ENCODE results near the gene LRRC34.
A peak's percentile ranks its signal among the peaks of the same experiment; 100 is the strongest.

LRRC34 gene, protein sequence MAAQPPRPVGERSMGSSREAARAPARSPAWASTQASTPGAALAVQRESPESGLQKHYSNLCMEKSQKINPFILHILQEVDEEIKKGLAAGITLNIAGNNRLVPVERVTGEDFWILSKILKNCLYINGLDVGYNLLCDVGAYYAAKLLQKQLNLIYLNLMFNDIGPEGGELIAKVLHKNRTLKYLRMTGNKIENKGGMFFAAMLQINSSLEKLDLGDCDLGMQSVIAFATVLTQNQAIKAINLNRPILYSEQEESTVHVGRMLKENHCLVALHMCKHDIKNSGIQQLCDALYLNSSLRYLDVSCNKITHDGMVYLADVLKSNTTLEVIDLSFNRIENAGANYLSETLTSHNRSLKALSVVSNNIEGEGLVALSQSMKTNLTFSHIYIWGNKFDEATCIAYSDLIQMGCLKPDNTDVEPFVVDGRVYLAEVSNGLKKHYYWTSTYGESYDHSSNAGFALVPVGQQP

GRCh38 chr3:169812332-169813235, at the start of gene LRRC34, which contains the start of gene LRRIQ4:
LRRC34 (minus strand) TSS chr3:169812904; CDS start chr3:169812548, 356 bp downstream.
LRRIQ4 (plus strand) TSS chr3:169812870; CDS start chr3:169821922, 9,052 bp downstream.
- DNase-seq (ENCODE audit: low read depth, low spot score), result peak; percentile 25

DNA sequence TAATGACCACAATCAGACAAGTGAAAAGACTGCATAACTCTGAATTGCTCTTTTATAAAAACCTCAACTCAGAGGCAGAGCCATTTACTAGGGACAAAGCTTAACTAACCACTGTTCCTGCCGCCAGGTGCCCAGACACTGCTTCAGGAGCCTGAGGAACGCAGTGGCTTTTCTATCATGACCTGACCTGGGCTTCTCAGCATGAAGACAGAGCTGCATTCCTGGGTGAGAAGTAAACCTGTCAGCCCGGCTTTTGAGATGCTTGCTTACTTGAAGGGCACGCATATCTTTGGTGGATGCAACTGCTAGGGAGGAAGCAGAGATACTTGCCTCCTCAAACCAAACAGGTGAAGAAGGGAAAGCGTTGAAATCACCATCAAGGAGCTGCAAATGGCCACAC, 49.2 kb upstream of the LRRC34 start:
- DNase-seq (ENCODE audit: low read depth, low spot score), result no peak

DNA sequence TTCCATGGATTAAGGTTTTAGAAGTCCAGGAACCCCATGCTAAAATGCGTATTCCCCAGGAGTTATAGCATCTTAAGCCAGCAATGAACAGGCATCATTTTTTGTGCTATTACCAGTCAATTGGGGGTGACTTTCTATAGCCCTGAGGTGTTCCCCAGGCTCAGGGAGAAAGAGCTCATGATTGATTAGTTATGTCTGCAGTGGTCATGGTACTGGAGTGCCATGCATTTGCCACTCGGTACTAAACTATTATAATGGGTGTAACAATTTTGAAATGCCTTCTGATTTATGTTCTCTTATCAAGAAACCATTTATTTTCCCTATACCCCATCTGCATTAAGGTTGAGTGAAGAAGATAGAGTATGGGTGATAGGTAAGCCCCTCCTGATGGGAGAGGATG, 45.1 kb upstream of the LRRC34 start:
- no peak for DNase-seq (ENCODE audit: low read depth, low spot score)

GRCh38 chr3:169855514-169855913, 42.8 kb upstream of the LRRC34 start:
- DNase-seq (ENCODE audit: low read depth, low spot score), result no peak

DNA sequence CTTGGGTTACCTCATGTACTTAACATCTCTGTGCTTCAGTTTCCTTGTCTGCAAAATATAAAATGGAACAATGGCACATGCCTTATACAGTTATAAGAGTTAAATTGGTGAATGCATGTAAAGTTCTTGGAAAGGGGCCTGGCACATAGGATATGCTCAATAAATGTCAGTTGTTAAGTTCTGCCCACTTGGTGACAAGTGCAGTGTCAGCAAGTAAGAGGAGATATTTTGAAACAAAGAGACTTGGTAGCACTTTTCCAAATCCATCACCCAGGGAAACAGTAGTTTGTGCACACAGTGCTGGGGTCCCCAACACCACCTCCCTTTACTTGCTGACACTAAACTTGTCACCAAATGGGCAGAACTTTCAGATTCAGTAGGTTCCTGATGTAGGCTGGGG, 37.9 kb upstream of the LRRC34 start:
- no peak for DNase-seq (ENCODE audit: low read depth, low spot score)

- no peak for DNase-seq (ENCODE audit: low read depth, low spot score)
These were observed 36.0 kb upstream of the LRRC34 start for GRCh38 chr3:169848741-169849140.

DNA sequence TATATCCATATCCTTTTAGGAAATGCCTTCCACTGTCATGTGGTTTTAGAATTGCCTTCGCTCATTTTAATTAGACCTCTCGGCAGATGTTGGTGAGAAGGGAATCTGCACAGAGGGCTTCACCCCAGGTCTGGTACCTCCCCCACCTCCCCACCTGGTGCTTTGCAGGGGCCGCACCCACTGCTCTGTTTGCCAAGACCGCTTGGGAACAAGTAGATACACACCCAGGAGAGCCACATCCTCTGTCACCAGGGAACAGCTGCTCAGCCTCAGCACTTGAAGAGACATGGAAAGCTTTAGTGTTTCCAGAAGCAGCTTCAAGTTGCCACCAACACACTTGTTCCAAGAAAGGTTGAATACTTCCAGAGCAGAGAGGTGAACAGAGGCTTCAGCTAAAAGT, 35.2 kb upstream of the LRRC34 start:
- no peak for DNase-seq (ENCODE audit: low read depth, low spot score)

- DNase-seq (ENCODE audit: low read depth, low spot score), result no peak
These were observed 33.9 kb upstream of the LRRC34 start for GRCh38 chr3:169846458-169847193.

GRCh38 chr3:169842960-169843359, 30.3 kb upstream of the LRRC34 start:
- no peak for DNase-seq (ENCODE audit: low read depth, low spot score)

GRCh38 chr3:169841171-169841570, 28.5 kb upstream of the LRRC34 start:
- DNase-seq (ENCODE audit: low read depth, low spot score), result no peak

GRCh38 chr3:169838511-169839030, 25.9 kb upstream of the LRRC34 start:
- DNase-seq (ENCODE audit: low read depth, low spot score), result no peak

DNA sequence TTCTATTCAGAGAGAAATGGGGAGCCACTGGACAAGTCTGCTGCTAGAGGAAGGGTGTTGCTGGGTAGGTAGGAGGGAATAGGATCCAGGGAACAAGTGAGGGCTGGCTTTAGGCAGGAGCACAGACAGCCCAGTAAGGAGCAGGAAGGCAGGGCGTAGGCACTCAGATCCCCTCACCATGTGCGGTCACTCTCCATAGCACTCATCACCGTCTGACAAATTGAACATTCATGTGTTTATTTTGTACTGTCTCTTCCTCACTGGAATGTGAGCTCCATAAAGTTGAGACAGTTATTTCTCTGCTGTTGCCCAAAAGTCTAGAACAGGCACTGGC, 24.2 kb upstream of the LRRC34 start:
- no peak for DNase-seq (ENCODE audit: low read depth, low spot score)

- no peak for DNase-seq (ENCODE audit: low read depth, low spot score)
These were observed 23.6 kb upstream of the LRRC34 start for GRCh38 chr3:169836078-169836941.

- no peak for DNase-seq (ENCODE audit: low read depth, low spot score)
These were observed 22.8 kb upstream of the LRRC34 start for GRCh38 chr3:169835533-169835932.

- no peak for DNase-seq (ENCODE audit: low read depth, low spot score)
These were observed 15.0 kb upstream of the LRRC34 start for GRCh38 chr3:169827712-169828111.

GRCh38 chr3:169825316-169825715, 12.6 kb upstream of the LRRC34 start:
- DNase-seq (ENCODE audit: low read depth, low spot score), result no peak

GRCh38 chr3:169822983-169823382, 10.3 kb upstream of the LRRC34 start:
- no peak for DNase-seq (ENCODE audit: low read depth, low spot score)

GRCh38 chr3:169822540-169822939, 9.8 kb upstream of the LRRC34 start:
- DNase-seq (ENCODE audit: low read depth, low spot score), result no peak

DNA sequence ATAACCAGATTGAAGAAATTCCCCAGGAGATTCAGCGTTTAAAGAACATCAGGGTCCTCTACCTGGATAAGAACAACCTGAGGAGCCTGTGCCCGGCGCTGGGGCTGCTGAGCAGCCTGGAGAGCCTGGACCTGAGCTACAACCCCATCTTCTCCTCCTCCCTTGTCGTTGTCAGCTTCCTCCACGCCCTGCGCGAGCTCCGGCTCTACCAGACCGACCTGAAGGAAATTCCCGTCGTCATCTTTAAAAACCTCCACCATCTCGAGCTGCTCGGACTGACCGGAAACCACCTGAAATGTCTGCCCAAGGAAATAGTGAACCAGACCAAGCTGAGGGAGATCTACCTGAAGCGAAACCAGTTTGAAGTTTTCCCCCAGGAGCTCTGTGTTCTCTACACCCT, 9.4 kb upstream of the LRRC34 start:
- DNase-seq (ENCODE audit: low read depth, low spot score), result no peak

GRCh38 chr3:169818316-169818715, 5.6 kb upstream of the LRRC34 start:
- DNase-seq (ENCODE audit: low read depth, low spot score), result no peak

All from activated CD4-positive, CD25-positive, alpha-beta regulatory T cell treated with anti-CD3 and anti-CD28 coated beads, Interleukin-2, amount 50 U/mL, for 16 hours (primary cell).